Lower leg skin (tissue), 4 donors: ENCODE results near the gene CFAP20DC. TPM values are rescaled to one million over a fixed set of nuclear protein-coding genes. Genes with fewer than 3 reads are reported as not detected.

Source experiments
- DNase-seq, 2 donors: peaks; one replicate each; pipeline ENCODE4 v3.0.0-alpha.2; 2019; ENCODE audit warnings: low spot score in 2 of 2
- H3K4me3 ChIP-seq: fragments of 200-600 bp; sonication (generic); 2 replicates; pipeline ENCODE4 v1.5.1; 2017; ENCODE audit warnings: mild to moderate bottlenecking, low read depth; ENCODE audit not compliant: poor library complexity, severe bottlenecking
- CTCF ChIP-seq, 3 donors: fragments of 450-650 bp; IDR thresholded peaks; one replicate each; pipeline ENCODE4 v1.5.1; 2016; ENCODE audit warnings: antibody characterized with exemption in 3 of 3, mild to moderate bottlenecking in 3 of 3, moderate library complexity in 2 of 3
- POLR2A ChIP-seq, 2 donors: fragments of 450-650 bp; IDR thresholded peaks; one replicate each; pipeline ENCODE4 v1.6.1; 2016 to 2017; ENCODE audit warnings: antibody characterized with exemption in 2 of 2, mild to moderate bottlenecking in 1 of 2, moderate library complexity in 1 of 2
- WGBS, 2 donors: methylation state at CpG; one replicate each; pipeline ENCODE4 v1.1.5; 2018; 5-methylcytosine and 5-hydroxymethylcytosine counted together
- intact Hi-C: fragments of 100-400 bp; cut with DNase I; formaldehyde crosslinking; loops from one replicate; pipeline ENCODE4 v1.15.0; 2023; ENCODE audit warnings: low total_unique reads
- total RNA-seq, 4 donors: library from RNA; depleted of rRNA; stranded (reverse); fragments of >200 nt; gene quantifications; one replicate each; pipeline ENCODE4 v1.1.0, GENCODE V29; 2016

CFAP20DC gene
- total RNA-seq, 4 donors from 2014 or later, result 0.11 to 0.94 (median 0.39) TPM

GRCh38 chr3:58693940-58694850, 355.6 kb downstream of the CFAP20DC start:
- H3K4me3 ChIP-seq, result no peak overlapping the region
- TF ChIP-seq CTCF (IDR thresholded peaks at IDR 0.05), result no peak
- no peak for TF ChIP-seq POLR2A (IDR thresholded peaks at IDR 0.05)
- DNase-seq, result peak in 1 of 2 donors; percentile 23
- intact Hi-C loops, result no loop called here
- 61 to 67% methylated on average over 7 of the region's 7 CpGs for WGBS, 2 donors

GRCh38 chr3:58692484-58692883, 357.3 kb downstream of the CFAP20DC start:
- no peak for DNase-seq
- TF ChIP-seq CTCF (IDR thresholded peaks at IDR 0.05) (no peak), POLR2A (IDR thresholded peaks at IDR 0.05) (no peak)
- intact Hi-C loops, result no loop called here
- WGBS, 2 donors, result 87 to 92% methylated on average over 1 of the region's 1 CpG
- no peak overlapping the region for H3K4me3 ChIP-seq
